ENCODE measurements around the gene PACSIN2.

DNA sequence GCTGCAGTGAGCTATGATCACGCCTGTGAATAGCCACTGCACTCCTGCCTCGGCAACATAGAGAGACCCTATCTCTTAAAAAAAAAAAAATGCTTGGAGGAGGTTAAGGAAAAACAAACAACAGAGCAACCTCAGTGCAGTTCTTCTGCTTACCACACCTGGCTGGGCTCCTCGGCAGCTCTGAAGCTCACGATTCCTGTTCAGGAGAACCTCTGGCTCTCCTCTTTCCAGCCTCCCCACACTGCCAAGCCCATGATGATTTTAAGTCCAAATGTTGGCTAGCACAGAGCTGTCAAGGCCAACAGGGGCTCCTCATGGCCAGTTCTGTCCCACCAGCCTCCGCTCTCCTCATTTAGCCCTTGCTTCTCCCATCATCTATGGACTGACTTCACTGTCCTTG, 88.2 kb downstream of the PACSIN2 start:
- no peak for TF ChIP-seq CTCF (IDR thresholded peaks at IDR 0.05)
- no peak for TF ChIP-seq POLR2A (IDR thresholded peaks at IDR 0.05)

Data from thyroid gland (tissue), 4 donors.